ENCODE measurements around the gene LRP10. TPM values are rescaled to one million over a fixed set of nuclear protein-coding genes. Genes with fewer than 3 reads are reported as not detected.
"Not testable (repeated sequence)": the region's sequence is repeated elsewhere in the genome, so short reads cannot be mapped to it uniquely, and the experiment has no call there.

The LRP10 gene
- total and polyA plus RNA-seq, 5 donors: 28.7 to 89.7 (median 74.9) TPM

DNA sequence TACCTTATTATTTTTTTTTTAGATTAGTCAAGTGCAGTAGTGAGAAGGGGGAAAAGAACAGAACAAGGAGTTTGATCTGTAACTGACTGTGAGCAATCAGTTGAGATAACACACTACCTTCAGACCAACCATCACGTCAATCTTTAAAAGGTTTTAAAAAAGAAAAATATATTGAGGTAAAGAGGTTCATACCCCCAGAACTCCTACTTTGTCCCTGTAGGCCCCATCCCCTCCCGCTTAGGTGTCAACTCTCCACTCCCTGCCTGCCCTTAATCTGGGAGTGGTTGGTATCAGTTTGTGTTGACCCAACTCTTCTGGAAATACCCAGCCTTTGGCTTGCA lies 19.0 kb upstream of the LRP10 start:
- no peak overlapping the region for H3K27ac ChIP-seq (ENCODE audit: low read length)
- intact Hi-C loops (cut with DNase I): loop anchor here (2.0 to 10.0 kb wide), 5 partner anchors 30 to 468 kb away; no protein-coding TSS in a partner anchor
- H3K9me3 ChIP-seq (ENCODE audit: control insufficient read depth, low read length): no peaks in the 10 kb centered on the region
- ATAC-seq: no peak
- peaks cover 25% of the 10 kb centered on the region for H3K4me1 ChIP-seq (ENCODE audit: control insufficient read depth, insufficient read depth, low read length)
- 80% methylated on average over 2 of the region's 2 CpGs for WGBS
- no peaks in the 10 kb centered on the region for H3K27me3 ChIP-seq (ENCODE audit: control insufficient read depth, insufficient read depth)
- no peak overlapping the region for H3K4me3 ChIP-seq (ENCODE audit: low read length)
- no peak for DNase-seq

DNA sequence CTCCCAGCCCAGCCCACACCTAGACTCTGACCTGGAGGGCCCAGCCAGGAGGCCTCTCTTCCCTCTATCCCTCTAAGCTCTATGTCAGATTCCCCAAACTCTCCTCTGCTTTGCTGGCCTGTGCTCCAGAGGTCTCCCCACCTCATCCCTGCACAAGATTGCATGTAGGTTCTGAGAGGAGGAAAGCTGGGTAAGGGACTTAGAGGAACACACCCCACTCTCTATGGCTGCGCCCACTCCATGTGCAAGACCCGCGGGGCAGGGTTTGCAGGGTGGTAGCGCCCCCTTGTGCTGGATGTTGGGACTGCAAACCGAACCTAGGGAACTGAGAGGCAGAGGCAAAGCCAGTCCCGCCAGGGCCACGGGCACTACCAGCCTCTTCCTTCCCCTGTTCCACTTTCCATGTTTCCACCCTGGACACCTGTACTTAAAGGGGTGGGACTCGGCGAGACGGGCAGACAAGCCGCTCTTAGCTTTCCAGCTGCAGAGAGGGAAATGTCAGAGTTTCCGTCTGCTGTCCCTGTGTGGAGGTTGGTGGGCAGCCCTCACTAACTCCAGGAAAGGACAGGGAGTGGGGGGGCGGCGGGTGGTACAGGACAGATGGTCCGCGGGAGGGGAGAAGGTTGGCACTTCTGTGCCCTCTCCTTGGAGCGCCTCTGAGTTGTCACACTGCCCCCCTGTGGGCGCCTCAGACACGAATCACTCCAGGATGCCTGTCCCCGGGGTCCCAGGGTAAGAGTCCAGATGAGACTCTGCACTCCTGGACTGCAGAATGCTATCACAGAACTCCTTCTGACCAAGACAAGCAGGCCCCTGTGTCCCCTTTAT lies 18.4 kb upstream of the LRP10 start:
- no peaks in the 10 kb centered on the region for H3K27me3 ChIP-seq (ENCODE audit: control insufficient read depth, insufficient read depth)
- intact Hi-C loops (cut with DNase I): loop anchor here (2.0 to 10.0 kb wide), 5 partner anchors 30 to 468 kb away; no protein-coding TSS in a partner anchor
- ATAC-seq (peak; percentile 46 to 58), DNase-seq (peak; percentile 85 to 96 (median 96))
- no peak overlapping the region for H3K27ac ChIP-seq (ENCODE audit: low read length)
- H3K9me3 ChIP-seq (ENCODE audit: control insufficient read depth, low read length): no peaks in the 10 kb centered on the region
- H3K4me3 ChIP-seq (ENCODE audit: low read length): peak overlapping the region; percentile 46
- H3K4me1 ChIP-seq (ENCODE audit: control insufficient read depth, insufficient read depth, low read length): peaks cover 21% of the 10 kb centered on the region
- WGBS: 2% methylated on average over 20 of the region's 20 CpGs

DNA sequence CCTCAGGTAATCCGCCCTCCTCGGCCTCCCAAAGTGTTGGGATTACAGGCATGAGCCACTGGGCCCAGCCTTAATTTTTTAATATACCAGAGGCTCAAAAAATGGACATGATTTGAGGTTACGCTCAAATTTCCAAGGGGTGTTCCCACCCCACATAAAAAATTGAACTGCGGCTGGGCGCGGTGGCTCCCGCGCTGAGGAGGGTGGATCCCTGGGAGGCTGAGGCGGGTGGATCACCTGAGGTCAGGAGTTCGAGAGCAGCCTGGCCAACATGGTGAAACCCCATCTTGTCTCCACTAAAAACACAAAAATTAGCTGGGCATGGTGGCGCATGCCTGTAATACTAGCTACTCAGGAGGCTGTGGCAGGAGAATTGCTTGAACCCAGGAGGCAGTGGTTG lies 17.2 kb upstream of the LRP10 start:
- DNase-seq; H3K27ac ChIP-seq (ENCODE audit: low read length); H3K9me3 ChIP-seq (ENCODE audit: control insufficient read depth, low read length); H3K27me3 ChIP-seq (ENCODE audit: control insufficient read depth, insufficient read depth); ATAC-seq; H3K4me3 ChIP-seq (ENCODE audit: low read length): not testable (repeated sequence)
- peaks cover 13% of the 10 kb centered on the region for H3K4me1 ChIP-seq (ENCODE audit: control insufficient read depth, insufficient read depth, low read length)
- intact Hi-C loops (cut with DNase I): loop anchor here in 3 of 4 donors (5.0 to 10.0 kb wide), 4 partner anchors 199 to 469 kb away; no protein-coding TSS in a partner anchor
- 98% methylated on average over 11 of the region's 11 CpGs for whole genome bisulfite sequencing

DNA sequence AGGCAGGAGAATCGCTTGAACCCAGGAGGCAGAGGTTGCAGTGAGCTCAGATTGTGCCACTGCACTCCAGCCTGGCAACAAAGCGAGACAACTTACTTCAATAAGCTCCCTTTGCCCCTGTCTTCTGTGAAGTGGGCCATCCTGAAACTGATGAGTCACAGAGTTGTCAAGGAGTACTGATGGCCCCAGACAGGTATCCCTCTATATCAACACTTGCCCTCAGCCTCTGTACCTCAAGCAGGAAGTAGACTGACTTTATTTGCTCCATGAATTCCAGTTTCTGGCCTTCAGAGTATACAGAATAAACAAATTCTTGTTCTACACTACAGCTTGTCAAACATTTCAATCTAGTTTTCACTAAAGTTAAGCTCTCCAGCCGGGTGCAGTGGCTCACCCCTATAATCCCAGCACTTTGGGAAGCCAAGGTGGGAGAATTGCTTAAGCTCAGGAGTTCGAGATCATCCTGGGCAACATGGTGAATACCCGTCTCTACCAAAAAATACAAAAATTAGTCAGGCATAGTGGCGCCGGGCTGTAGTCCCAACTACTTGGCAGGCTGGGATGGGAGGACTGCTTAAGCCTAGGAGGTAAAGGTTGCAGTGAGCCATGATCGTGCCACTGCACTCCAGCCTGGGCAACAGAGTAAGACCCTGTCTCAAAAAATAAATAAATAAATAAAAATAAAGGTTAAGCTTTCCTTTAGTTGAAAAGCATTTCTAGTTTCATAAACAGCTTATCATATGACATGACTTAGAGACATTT lies 16.4 kb upstream of the LRP10 start:
- Histone ChIP-seq H3K9me3 (ENCODE audit: control insufficient read depth, low read length) (no peaks in the 10 kb centered on the region), H3K27ac (ENCODE audit: low read length) (no peak overlapping the region), H3K4me3 (ENCODE audit: low read length) (no peak overlapping the region), H3K4me1 (ENCODE audit: control insufficient read depth, insufficient read depth, low read length) (peaks cover 10% of the 10 kb centered on the region), H3K27me3 (ENCODE audit: control insufficient read depth, insufficient read depth) (no peaks in the 10 kb centered on the region)
- DNase-seq (no peak), ATAC-seq (no peak)
- intact Hi-C loops (cut with DNase I): loop anchor here in 3 of 4 donors (5.0 to 10.0 kb wide), 4 partner anchors 200 to 470 kb away; no protein-coding TSS in a partner anchor
- 94% methylated on average over 8 of the region's 8 CpGs for WGBS

DNA sequence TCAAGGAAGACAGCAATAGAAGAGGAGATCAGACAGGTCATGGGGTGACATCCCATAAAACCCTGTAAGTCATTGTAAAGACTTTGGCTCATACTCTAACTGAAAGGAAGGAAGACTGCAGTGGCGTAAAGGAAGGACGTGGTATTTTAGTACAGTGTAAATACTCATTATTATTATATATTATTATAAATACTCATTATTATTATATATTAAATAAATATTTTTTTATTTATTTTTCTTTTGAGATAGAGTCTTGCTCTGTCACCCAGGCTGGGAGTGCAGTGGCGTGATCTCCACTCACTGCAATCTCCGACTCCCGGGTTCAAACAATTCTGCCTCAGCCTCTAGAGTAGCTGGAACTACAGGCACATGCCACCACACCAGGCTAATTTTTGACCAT lies 15.1 kb upstream of the LRP10 start:
- ATAC-seq: no peak
- H3K4me1 ChIP-seq (ENCODE audit: control insufficient read depth, insufficient read depth, low read length): peaks cover under 1% of the 10 kb centered on the region
- intact Hi-C loops (cut with DNase I): loop anchor here in 2 of 4 donors (10.0 kb wide), 3 partner anchors 202 to 472 kb away; no protein-coding TSS in a partner anchor
- 95% methylated on average over 5 of the region's 5 CpGs for WGBS
- no peak overlapping the region for H3K27ac ChIP-seq (ENCODE audit: low read length)
- DNase-seq: no peak
- H3K27me3 ChIP-seq (ENCODE audit: control insufficient read depth, insufficient read depth): no peaks in the 10 kb centered on the region
- no peaks in the 10 kb centered on the region for H3K9me3 ChIP-seq (ENCODE audit: control insufficient read depth, low read length)
- H3K4me3 ChIP-seq (ENCODE audit: low read length): no peak overlapping the region

DNA sequence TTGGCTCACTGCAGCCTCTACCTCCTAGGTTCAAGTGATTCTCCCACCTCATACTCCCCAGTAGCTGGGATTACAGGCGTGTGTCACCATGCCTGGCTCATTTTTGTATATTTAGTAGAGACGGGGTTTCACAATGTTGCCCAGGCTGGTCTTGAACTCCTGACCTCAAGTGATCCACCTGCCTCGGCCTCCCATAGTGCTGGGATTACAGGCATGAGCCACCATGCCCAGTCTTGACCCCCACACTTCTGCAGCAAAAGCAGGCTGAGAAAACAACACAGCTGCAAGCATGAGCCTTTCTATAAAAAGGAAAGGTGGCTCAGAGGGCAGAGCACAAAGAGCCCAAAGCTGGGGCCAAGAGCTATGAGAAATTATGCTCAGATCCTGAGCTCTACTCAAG lies 11.2 kb upstream of the LRP10 start:
- H3K27ac ChIP-seq (ENCODE audit: low read length); H3K4me3 ChIP-seq (ENCODE audit: low read length); intact Hi-C loops (cut with DNase I); DNase-seq; ATAC-seq; H3K9me3 ChIP-seq (ENCODE audit: control insufficient read depth, low read length); H3K27me3 ChIP-seq (ENCODE audit: control insufficient read depth, insufficient read depth); H3K4me1 ChIP-seq (ENCODE audit: control insufficient read depth, insufficient read depth, low read length): not testable (repeated sequence)
- 87% methylated on average over 3 of the region's 3 CpGs for WGBS

DNA sequence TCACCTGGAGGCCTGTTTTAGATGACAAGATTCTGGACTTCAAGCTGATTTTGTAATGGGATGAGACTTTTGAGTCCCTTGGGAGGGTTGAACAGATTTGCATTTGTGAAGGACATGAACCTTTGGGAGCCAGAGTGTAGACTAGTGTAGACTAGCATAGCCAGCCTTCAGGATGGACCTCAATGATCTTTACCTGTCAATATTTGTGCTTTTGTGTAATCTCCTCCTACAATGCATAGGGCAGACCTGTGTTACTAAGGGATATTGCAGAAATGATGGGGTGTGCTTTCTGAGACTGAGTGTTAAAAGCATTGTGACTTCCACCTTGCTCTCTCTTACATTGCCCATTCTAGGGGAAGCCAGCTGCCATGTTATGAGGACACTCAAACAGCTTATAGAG lies 9.9 kb upstream of the LRP10 start:
- intact Hi-C loops (cut with DNase I): no loop called here
- H3K9me3 ChIP-seq (ENCODE audit: control insufficient read depth, low read length): no peaks in the 10 kb centered on the region
- H3K4me1 ChIP-seq (ENCODE audit: control insufficient read depth, insufficient read depth, low read length): no peaks in the 10 kb centered on the region
- H3K27ac ChIP-seq (ENCODE audit: low read length): no peak overlapping the region
- no peak for DNase-seq
- no peak for ATAC-seq
- no peaks in the 10 kb centered on the region for H3K27me3 ChIP-seq (ENCODE audit: control insufficient read depth, insufficient read depth)
- no peak overlapping the region for H3K4me3 ChIP-seq (ENCODE audit: low read length)

DNA sequence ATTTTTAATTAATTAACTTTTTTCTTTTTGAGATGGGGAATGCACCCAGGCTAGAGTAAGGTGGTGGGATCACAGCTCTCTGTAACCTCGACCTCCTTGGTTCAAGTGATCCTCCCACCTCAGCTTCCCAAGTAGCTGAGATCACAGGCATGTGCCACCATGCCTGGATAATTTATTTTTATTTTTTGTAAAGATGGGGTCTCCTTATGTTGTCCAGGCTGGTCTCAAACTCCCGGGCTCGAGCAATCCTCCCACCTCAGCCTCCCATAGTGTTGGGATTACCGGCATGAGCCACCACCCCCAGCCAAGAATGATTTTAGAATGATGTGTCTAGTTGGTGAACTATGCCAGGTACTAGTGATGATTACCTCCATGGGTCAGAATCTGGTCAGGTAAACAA lies 6.6 kb upstream of the LRP10 start:
- Histone ChIP-seq H3K27me3 (ENCODE audit: control insufficient read depth, insufficient read depth) (no peaks in the 10 kb centered on the region), H3K4me3 (ENCODE audit: low read length) (no peak overlapping the region), H3K27ac (ENCODE audit: low read length) (no peak overlapping the region), H3K4me1 (ENCODE audit: control insufficient read depth, insufficient read depth, low read length) (no peaks in the 10 kb centered on the region), H3K9me3 (ENCODE audit: control insufficient read depth, low read length) (no peaks in the 10 kb centered on the region)
- intact Hi-C loops (cut with DNase I): no loop called here
- ATAC-seq: no peak
- WGBS: 81% methylated on average over 4 of the region's 4 CpGs
- DNase-seq: no peak

DNA sequence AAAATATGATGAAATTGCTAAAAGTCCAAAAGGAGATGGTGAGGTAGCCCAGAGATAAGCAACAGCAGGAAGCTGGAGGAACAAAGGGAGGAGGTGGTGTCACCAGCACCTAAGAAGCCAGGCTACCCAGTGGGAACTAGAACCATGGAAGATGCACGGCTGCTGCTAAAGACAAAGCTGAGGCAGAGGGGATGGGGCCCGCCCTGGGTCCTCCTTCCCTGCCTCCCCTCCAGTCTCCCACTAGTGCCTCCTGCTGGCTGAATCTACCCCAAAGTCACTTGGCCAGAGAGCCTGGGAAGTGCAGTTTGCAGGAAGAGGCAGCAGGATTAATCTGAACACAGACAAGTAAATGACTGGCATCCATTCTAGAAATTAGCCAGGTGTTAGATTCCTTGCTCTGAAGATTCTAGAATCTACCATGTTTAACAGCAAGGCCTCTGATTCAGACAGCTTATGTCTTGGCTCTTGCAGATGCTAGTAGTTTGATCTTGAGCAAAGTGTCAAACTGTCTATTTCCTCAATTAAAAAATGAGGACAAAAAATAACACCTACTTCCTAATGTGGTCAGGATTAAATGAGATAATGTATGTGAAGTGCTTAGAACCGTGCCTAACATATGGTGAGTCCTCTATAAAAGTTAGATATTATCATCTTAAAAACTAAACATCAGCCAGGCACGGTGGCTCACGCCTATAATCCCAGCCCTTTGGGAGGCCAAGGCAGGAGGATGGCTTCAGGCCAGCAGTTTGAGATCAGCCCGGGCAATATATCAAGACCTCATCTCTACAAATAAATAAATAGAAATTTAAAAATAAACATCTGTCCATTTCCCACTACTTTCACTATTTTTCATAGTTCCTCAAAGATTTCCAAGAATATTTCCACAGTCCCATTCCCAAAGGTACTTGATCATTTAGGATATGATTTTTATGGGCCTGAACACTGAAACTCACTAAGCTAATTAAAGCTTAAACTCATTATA lies 5.8 kb upstream of the LRP10 start:
- 46% methylated on average over 6 of the region's 6 CpGs for WGBS
- ATAC-seq: no peak

DNA sequence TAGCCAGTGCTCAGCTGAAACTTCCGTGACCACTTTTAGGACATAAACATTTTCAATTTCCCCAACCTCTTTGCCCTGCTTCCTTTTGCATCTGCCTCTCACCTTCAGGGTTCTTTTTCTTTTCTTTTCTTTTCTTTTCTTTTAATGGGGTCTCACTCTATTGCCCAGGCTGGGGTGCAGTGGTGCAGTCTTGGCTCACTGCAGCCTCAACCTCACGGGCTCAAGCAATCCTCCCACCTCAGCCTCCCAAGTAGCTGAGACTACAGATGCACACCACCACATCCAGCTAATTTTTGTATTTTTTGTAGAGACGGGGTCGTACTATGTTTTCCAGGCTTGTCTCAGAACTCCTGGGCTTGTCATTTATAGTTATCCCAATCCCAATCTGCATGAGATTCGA lies 4.7 kb upstream of the LRP10 start:
- peaks cover 2% of the 10 kb centered on the region for H3K4me1 ChIP-seq (ENCODE audit: control insufficient read depth, insufficient read depth, low read length)
- H3K27me3 ChIP-seq (ENCODE audit: control insufficient read depth, insufficient read depth): no peaks in the 10 kb centered on the region
- WGBS: 98% methylated on average over 5 of the region's 5 CpGs
- no peak for ATAC-seq
- no peak overlapping the region for H3K27ac ChIP-seq (ENCODE audit: low read length)
- DNase-seq: no peak
- intact Hi-C loops (cut with DNase I): no loop called here
- no peaks in the 10 kb centered on the region for H3K9me3 ChIP-seq (ENCODE audit: control insufficient read depth, low read length)
- no peak overlapping the region for H3K4me3 ChIP-seq (ENCODE audit: low read length)

More for the DNA sequence above, 5.8 kb upstream of the LRP10 start:
- Histone ChIP-seq H3K27me3 (ENCODE audit: control insufficient read depth, insufficient read depth) (no peaks in the 10 kb centered on the region), H3K4me3 (ENCODE audit: low read length) (no peak overlapping the region), H3K9me3 (ENCODE audit: control insufficient read depth, low read length) (no peaks in the 10 kb centered on the region), H3K4me1 (ENCODE audit: control insufficient read depth, insufficient read depth, low read length) (peaks cover 2% of the 10 kb centered on the region), H3K27ac (ENCODE audit: low read length) (no peak overlapping the region)
- DNase-seq: no peak
- intact Hi-C loops (cut with DNase I): no loop called here
